GM21576 (cell line): Measurements from ENCODE around the gene NKG7.

Source experiments
- ATAC-seq: cut with Tn5 transposase; IDR thresholded peaks from one replicate; pipeline ENCODE4 v1.9.1; 2021; ENCODE audit warnings: mild to moderate bottlenecking, moderate library complexity; ENCODE audit not compliant: unreplicated experiment

The NKG7 gene

DNA sequence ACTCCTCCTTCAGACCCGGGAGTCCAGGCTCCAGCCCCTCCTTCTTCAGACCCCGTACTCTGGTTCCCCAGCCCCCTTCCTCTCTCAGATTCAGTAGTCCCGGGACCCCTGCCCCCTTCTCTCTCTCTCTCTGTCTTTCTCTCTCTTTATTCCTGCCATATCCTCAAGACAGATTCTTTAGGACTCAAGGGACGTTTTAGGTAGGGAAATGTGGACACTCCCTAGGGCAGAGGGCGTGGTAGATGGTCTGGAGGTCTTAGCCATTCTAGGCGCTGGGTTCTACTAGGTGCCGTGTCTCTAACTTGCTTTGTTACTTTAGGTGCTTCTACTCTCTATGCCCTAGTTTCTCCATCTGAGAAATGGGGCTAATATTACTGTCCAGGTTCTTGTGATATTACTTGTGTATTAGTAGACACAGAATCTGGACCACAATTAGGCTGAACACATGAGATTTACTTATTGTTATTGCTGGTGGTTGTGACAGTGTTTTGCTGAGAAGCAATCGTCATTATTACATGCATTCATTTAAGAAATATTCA lies 18.7 kb upstream of the NKG7 start:
- no peak for ATAC-seq

DNA sequence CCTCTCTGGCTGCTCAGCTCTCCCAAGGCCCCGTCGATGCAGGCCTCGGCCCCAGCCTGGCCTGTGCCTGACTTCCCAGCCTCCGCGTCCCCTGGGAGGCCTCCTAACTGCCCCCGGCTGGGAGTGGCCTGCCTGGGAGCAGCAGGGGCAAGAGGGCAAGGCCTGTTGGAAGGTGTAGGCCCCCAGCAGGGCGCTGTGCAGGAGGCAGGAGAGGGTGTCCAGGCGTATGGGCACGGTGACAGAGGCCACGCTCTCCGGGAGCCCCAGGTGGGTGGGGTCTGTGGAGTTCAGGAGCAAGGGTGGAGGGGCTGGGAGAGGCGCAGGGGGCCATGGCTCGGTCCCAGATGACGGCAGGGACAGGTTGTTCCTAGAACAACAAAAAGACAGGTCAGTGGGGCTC lies 16.7 kb upstream of the NKG7 start:
- ATAC-seq: no peak

DNA sequence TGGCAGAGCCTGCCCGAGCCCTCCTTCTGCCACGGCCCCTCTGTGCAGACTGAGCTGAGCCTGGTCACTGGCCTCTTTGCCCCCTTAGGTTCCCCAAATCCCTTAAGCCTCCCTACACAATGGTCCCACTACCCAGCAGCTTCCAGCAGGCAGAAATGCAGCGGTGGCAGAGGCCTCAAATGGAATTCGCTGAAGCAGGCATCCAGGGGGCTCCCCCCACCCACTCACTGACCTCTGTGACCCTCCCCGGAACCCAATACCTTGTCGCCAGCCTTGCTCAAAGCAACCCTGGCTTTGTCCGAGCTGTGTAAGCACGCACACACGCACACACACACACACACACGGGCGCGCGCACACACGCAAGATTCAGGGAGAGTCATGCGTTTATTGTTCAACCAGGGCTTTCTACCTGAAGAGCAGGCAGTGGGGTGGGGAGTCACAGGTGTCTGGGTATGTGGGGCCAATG lies 15.5 kb upstream of the NKG7 start, which contains the start of gene LIM2:
LIM2 (minus strand) TSS at position 51 of the 466 bp plus-strand sequence. CDS start 531 bp downstream, outside the sequence.
- no peak for ATAC-seq

DNA sequence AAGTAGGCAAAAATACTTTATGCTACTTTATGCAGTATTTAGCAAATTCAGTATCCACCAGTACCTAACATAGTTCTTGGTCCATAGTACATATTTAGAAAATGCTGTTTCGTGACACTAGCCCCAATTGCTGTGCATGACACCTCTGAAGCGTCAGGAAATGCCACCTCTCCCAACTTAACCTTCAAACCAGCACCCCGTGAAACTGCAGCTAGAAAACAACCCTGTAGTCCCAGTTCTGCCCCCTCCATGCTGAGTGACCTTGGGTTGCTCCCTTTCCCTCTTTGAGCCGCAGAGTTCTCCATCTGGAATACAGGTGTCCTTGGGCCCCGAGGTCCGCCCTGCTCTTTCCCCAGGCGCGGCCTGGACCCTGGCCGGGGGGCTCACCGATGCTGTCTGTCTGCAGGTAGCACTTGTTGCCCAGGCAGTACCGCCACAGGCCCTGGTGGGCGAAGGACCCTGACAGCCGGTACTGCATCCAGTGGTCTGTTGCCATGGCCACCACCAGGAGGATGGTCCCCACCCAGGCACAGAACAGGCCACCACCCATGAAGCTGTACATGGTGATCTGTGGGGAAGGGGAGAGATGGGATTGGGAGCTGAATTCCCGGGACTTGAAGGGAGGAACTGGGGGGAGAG lies 14.5 kb upstream of the NKG7 start:
- ATAC-seq: no peak

- ATAC-seq: no peak
Measured at GRCh38 chr19:51382004-51382403, 9.6 kb upstream of the NKG7 start.

DNA sequence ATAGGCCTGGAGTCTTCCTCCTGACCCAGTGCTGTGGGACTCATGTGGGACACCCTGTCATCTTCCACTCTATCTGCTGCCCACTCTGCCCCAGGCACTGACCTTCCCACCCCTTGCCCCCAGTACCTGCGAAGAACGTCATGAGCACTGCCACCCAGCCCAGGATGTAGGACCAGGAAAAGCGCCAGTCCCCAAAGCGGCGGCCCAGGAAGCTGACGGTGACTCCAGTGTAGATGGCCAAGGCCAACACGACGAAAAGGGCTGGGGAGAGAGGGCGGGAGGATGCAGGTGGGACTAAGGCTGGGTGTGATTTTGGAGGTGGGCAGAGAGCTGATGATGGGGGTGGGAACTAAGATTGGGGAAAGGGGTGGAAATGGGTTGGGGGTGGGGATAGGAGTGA lies 7.9 kb upstream of the NKG7 start:
- no peak for ATAC-seq

DNA sequence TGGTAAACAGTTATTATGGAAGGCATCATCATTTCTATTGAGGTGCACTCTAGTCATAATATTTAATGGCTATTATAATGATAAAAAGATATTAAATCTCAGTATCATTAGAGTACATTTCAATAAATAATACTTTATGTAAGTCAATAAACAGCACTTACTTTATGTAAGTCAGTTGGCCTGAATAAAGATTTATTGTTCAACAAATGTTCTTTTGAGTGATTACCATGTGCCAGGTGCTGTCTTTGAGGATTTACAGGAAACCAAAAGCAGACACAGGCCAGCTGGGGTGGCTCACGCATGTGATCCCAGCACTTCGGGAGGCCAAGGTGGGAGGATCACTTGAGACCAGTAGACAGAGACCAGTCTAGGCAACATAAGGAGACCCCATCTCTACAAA lies 5.0 kb upstream of the NKG7 start:
- no peak for ATAC-seq

- no peak for ATAC-seq
Measured at GRCh38 chr19:51375504-51376221, 3.2 kb upstream of the NKG7 start.

DNA sequence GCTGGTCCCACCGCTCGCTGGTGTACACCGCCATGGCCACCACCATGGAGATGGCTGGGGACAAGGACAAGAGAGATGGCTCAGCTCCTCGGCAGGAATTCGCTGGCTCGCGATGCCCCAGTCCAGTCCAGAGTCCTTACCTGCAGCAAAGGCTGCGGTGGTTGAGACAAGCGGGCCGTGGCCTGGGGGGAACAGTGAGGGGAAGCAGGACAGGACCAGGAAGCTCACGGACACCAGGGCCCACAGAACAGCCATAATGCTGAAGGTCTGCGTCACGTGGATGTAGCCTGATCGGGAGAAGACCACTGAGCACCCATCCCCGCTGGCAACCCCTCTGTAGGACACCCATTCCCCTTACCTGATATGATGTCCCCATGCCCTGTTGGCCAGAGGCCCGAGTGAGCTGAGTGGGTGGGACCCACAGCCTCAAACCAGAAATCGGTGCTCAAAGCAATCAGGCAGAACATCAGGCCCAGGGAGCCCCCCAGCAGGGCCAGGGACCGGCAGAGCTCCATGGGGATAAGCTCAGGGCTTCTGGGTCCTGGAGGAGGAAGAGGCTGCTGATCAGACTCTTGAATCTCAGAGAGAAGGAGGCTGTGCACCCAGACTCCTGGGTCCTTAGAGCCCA lies 319 bp downstream of the NKG7 start:
- ATAC-seq: no peak

GRCh38 chr19:51371186-51371690 lies 1.2 kb downstream of the NKG7 start:
- no peak for ATAC-seq

DNA sequence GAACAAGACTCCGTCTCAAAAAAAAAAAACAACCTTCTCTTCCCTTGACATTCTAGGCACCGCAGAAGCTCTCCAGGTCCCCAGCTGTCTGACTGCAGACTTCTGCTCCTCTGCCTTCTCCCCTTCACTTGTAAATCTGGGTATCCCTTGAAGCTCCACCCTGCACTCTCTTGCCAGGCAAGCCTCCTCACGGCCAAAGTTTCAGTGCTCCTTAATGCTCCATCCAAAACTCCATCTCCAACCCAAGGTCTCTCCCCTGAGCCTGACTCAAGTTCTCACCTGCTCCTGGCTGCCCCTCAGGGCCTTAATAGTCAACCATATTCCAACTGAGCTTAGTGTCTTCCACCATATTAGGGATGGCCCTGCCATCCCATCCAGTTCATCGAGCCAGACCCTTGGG lies 2.2 kb downstream of the NKG7 start:
- ATAC-seq: no peak

DNA sequence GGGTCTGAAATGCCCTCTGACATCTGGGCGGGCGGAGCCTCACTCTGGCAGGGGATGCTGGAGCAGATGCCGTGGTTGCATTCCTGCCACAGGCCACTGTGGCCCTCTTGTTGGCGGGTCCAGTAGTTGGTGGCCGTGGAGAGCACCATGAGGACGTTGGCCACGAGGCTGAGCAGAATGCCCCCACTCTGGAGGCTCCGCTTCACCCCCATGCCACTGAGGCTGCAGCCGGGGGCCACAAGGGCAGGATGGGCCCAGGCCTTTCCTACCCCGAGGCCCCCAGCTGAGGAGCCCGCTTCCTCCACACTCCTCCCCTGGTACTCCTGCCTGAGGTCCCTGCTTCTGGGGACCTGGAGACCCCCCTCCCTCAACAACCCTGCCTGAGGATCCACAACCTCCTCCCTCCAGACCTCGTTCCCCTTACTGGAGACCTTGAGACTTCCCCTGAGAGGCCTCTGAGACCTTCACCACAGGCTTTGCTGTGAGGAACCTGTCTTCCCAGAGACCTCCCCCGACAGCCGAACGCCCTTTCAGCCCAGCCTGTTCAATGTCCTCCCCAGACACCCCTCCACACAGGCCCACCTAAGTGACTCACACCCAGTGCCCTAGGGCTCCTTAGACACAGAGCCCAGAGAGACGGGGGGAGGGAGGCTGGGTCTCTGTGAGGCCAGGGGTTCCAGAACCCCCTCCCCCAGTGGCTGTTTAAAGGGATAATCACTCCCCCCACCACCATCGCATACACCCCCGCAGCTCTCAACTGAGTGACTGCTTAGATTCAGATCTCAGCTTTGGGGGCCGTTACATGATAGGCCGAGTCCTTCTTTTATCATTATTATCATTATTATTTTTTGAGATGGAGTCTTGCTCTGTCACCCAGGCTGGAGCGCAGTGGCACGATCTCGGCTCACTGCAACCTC lies 3.8 kb downstream of the NKG7 start, which contains the start of gene CLDND2:
CLDND2 (minus strand) TSS at position 638 of the 917 bp plus-strand sequence; CDS start at position 212, 426 bp downstream.
- ATAC-seq: no peak

- ATAC-seq: peak; percentile 75
Measured at GRCh38 chr19:51367565-51368365, 4.7 kb downstream of the NKG7 start.

- ATAC-seq: peak; percentile 16
Measured at GRCh38 chr19:51367255-51367564, 5.2 kb downstream of the NKG7 start.

DNA sequence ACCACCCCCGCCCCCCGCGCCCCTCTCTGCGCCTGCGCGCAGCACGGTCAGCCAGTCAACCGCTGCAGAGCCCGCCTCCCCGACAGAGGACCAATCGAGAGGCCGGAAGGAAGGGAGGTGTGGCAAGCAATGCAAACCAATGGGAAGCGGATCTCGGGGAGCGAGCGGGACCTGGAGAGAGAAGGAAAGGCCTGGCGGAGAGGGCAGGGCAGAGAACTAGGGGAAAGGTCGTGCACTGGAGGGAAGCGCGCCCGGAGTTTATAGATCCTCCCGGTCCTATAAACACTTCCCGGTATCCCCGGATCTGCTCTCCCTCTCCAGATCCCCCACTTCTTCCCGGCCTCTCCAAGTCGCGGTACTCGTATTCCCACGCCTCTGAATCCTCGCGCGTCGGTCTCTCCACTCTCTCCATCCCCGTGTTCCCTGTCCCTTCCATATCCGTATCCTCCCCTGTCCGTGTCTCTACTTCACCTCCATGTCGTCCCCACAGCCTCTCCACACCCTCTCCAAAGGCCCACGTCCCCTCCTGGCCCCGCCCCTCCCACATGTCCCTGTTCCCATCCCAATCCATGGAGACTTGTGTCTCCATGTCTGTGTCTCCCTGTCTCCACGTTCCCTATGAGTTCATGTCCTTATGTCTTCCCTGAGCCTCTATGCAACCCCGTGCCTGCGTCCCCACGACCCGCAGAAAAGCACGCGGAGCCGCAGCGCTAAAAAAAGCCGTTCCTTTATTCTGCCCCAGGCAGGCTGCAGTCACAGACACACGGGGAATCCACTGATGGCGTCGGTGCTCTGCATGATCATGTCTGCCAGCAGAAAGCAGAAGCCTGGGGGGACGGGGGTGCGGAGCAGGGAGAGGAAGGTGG lies 5.8 kb downstream of the NKG7 start:
- no peak for ATAC-seq

GRCh38 chr19:51365965-51366388 lies 6.5 kb downstream of the NKG7 start, which contains the start of gene ETFB:
Gene ETFB, minus strand, starts transcription at chr19:51366388. Its CDS starts 62 bp downstream, at chr19:51366326.
- no peak for ATAC-seq

DNA sequence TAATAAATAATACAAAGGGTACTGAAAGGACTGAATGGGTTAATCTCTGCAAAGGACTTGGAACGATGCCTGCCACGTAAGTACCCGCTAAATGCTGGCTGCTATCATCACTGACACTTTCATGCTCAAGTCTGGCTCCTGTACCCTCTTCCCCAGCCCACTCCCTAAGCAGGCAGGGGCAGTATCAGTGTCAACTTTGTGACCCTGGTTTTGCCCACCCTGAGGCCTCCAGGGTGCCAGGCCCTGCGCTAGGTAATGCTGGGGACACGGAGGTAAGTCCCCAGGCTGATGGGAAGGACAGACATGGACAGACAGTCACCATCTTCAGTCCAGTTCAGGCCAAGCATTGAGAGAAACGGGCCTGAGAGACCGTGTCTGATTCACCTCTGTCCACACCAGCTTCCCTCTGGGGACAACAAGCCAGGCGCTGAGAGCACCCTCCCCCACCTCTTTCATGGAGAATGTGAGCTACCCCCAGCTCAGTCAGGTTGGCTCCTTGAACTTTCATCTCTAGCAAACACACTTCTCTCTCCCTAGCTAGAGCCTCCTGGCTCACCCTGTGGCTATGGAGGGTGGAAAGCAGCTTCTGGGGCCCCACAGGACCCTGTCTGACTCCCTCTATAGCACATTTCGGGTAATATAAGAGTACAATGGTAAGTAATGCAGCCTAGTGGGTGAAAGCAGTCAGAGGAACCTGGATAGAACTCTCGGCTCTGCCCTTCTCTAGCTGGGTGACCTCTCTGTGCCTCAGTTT lies 7.1 kb downstream of the NKG7 start:
- ATAC-seq: no peak
